ENCODE measurements around the gene TMEM120A. TPM values are rescaled to one million over a fixed set of nuclear protein-coding genes. Genes with fewer than 3 reads are reported as not detected.

Gene TMEM120A
- total RNA-seq, 1 experiment from 2014 or later = 17.2 TPM

DNA sequence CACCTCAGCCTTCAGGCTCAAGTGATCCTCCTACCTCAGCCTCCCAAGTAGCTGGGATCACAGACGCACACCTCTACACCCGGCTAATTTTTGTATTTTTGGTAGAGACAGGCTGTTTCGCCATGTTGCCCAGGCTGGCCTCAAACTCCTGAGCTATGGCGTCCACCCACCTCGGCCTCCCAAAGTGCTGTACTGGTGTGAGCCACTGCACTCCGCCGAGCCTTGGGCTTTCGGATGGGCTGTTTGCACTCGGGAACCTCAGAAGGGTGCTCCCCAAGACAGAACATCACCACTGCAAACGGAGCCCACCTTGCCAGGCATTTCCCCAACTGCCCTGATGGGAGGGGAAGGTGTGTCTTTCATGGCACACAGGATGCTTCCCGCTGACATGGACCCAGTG is 27.3 kb downstream of the TMEM120A start:
- H3K27ac ChIP-seq = no peak overlapping the region
- DNase-seq (ENCODE audit: low read depth in 1 of 2, low spot score in 2 of 2) = no peak
- peaks cover 25% of the 10 kb centered on the region for H3K4me1 ChIP-seq (replicated peaks)
- no peaks in the 10 kb centered on the region for H3K9me3 ChIP-seq (replicated peaks)
- H3K27me3 ChIP-seq (replicated peaks) = no peaks in the 10 kb centered on the region
- H3K36me3 ChIP-seq = peaks cover 66% of the 10 kb centered on the region
- H3K4me3 ChIP-seq = no peak overlapping the region

DNA sequence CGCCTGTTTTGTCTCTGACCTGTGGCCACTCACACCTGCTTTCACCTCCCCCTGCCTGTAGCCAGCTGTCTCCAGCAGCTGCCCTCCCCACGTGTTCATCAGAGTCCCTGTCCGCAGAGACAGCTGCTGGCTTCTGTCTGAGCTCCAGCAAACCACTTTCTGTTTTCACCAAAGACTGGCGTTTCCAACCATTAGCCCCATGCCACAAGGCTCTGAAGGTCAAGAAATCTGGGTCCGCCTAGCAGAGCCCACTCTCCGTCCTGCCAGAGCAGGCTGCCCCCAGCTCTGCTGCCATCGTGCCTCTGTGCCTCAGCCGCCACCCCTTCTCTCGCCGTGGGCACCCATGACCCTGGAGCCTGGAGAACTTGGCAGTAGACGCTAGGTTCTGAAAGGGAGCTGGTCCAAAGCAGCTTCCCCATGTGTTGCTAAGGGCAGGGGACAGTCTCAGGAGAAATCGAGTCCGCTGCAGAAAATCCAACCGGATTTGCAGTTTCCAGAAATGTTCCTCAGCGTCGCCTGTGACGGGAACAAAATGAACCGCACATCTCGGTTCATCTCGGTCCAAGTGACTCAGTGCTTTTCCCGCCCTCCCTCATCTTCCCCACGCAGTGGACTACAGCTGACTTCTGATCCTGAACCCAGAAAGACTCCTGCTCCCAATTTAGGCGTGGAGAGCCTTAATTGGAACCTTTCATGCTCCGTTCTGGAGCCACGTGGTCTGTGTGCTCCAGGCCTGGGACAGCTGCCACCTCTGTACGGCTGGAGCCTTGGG is 28.0 kb downstream of the TMEM120A start:
- Histone ChIP-seq H3K4me1 (replicated peaks) (peaks cover 25% of the 10 kb centered on the region), H3K27ac (no peak overlapping the region), H3K36me3 (peaks cover 66% of the 10 kb centered on the region), H3K4me3 (no peak overlapping the region), H3K9me3 (replicated peaks) (no peaks in the 10 kb centered on the region), H3K27me3 (replicated peaks) (no peaks in the 10 kb centered on the region)
- DNase-seq (ENCODE audit: low read depth in 1 of 2, low spot score in 2 of 2) = no peak

DNA sequence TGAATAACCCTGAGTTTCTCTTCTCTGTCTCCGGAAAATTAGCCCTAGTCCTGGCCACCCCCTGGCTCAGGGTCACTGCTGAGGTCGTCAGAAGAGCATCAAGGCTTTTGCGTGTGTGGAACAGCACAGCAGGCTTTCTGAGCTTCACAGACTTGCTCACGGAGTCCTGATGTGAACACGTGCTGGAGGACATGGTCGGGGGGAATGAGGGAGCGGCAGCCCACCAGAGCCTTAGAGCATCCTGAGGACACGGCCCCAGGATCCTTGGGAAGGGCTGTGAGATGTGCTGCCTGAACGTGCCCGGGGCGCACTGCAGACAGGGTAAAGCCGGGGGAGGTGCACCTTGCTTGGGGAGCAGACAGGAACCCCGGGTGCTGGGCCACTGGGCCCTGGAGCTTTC is 28.8 kb downstream of the TMEM120A start:
- Histone ChIP-seq H3K9me3 (replicated peaks) (no peaks in the 10 kb centered on the region), H3K4me1 (replicated peaks) (peaks cover 25% of the 10 kb centered on the region), H3K27me3 (replicated peaks) (no peaks in the 10 kb centered on the region), H3K4me3 (no peak overlapping the region), H3K36me3 (peaks cover 66% of the 10 kb centered on the region), H3K27ac (no peak overlapping the region)
- DNase-seq (ENCODE audit: low read depth in 1 of 2, low spot score in 2 of 2) = no peak

DNA sequence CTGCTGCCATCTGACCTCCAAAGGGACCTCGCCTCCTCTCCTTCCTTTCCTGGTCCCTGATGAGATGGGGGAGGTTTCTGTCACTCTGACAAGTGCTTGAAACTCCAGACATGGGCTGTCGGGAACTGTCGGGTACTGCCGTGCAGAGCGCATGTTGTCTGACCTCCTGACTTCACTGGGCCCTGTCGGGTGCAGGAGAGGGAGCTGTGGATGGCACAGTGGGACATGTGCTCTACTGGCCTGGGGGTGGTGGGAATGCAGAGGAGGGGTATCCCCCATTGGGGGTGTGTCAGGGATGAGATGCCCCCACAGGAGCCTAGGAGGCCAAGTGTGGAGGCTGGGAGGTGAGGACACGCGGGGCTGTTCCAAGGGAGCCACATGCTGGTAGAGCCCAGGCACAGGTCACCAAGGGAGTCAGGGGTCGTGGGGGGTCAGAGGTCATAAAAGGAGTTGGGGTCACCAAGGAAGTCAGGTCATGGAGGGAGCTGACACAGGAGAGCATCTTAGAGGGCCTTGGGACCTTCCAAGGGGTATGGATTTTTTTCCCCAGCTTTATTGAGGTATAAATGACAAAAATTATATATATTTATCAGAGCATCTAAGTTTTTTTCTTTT is 30.9 kb downstream of the TMEM120A start:
- no peaks in the 10 kb centered on the region for H3K9me3 ChIP-seq (replicated peaks)
- H3K4me1 ChIP-seq (replicated peaks) = peaks cover 4% of the 10 kb centered on the region
- H3K27ac ChIP-seq = no peak overlapping the region
- no peak for DNase-seq (ENCODE audit: low read depth in 1 of 2, low spot score in 2 of 2)
- H3K4me3 ChIP-seq = no peak overlapping the region
- H3K27me3 ChIP-seq (replicated peaks) = no peaks in the 10 kb centered on the region
- peaks cover 74% of the 10 kb centered on the region for H3K36me3 ChIP-seq

DNA sequence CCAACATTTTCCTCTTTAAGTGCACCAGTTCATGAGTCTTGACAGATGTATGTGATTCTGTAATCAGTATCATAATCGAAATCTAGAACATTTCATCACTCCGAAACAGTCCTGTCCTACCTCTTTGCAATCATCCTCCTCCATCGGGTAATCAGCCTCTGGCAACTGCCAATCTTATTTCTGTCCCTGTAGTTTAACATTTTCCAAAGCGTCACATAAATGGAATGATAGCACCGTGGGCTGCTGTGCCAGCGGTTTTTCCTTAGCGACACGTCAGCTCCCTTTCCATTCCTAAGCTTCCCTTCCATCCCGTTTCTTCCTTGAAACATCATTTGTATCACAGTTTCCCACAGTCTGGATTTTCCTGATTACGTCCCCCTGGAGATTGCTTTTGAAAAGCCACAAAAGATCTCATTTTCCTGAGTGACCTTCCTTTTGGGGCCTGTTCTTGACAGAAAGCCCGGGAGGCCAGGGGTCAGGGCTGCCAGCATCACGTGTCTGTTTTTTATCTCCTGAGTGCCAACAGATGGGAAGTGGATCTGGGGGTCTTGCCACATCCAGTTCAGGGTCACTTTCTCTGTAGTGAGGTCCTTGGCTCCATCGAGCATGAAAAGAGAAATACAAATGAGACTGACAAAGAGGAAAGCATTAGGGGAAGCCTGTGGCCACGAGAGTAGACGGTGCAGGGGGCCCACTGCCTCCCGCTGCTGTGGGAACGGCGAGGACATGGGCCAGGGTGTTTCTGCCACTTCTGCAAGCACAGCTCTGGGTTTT is 31.6 kb downstream of the TMEM120A start:
- Histone ChIP-seq H3K4me3 (no peak overlapping the region), H3K27me3 (replicated peaks) (no peaks in the 10 kb centered on the region), H3K4me1 (replicated peaks) (no peaks in the 10 kb centered on the region), H3K27ac (no peak overlapping the region), H3K36me3 (peaks cover 74% of the 10 kb centered on the region), H3K9me3 (replicated peaks) (no peaks in the 10 kb centered on the region)
- DNase-seq (ENCODE audit: low read depth in 1 of 2, low spot score in 2 of 2) = no peak

DNA sequence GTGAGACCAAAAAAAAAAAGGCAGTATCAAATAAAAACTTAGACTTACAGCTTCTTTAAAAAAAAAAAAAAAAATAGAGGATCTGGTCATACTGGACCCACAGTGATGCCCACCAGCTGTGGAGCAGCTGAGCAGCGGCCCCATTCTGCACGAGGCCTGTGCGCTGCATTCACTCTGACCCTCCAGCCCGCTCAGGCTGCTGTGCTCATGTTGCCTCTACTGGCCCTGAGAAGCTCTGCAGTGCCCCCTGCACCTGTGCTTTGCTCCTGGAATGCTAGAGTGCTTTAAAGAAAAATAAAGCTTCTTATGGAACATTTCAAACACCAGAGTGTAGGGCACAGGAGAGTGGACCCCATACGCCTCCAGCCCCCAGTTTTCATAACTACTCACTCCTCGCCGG is 33.2 kb downstream of the TMEM120A start:
- H3K27ac ChIP-seq = no peak overlapping the region
- no peak overlapping the region for H3K4me3 ChIP-seq
- DNase-seq (ENCODE audit: low read depth in 1 of 2, low spot score in 2 of 2) = no peak
- peaks cover 3% of the 10 kb centered on the region for H3K4me1 ChIP-seq (replicated peaks)
- H3K9me3 ChIP-seq (replicated peaks) = no peaks in the 10 kb centered on the region
- H3K27me3 ChIP-seq (replicated peaks) = no peaks in the 10 kb centered on the region
- peaks cover 79% of the 10 kb centered on the region for H3K36me3 ChIP-seq

DNA sequence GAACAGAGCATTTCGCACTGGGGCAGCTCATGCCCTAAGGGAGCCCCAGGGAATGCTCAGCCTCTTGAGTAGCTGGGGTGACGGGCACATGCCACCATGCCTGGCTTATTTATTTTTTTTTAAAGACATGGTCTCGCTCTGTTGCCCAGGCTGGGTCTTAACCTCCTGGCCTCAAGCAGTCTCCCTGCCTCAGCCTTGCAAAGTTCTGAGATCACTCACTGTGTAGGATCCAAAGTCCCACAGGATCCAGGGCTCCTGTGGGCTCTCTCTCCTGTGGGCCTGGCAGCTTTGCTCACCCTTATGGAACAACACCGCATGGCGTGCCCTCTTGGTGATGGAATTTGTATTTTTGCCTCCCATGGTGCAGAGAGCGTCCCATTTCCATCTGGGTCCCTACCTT is 34.0 kb downstream of the TMEM120A start:
- Histone ChIP-seq H3K9me3 (replicated peaks) (no peaks in the 10 kb centered on the region), H3K27ac (no peak overlapping the region), H3K36me3 (peaks cover 79% of the 10 kb centered on the region), H3K4me1 (replicated peaks) (peaks cover 11% of the 10 kb centered on the region), H3K27me3 (replicated peaks) (no peaks in the 10 kb centered on the region), H3K4me3 (no peak overlapping the region)
- no peak for DNase-seq (ENCODE audit: low read depth in 1 of 2, low spot score in 2 of 2)

DNA sequence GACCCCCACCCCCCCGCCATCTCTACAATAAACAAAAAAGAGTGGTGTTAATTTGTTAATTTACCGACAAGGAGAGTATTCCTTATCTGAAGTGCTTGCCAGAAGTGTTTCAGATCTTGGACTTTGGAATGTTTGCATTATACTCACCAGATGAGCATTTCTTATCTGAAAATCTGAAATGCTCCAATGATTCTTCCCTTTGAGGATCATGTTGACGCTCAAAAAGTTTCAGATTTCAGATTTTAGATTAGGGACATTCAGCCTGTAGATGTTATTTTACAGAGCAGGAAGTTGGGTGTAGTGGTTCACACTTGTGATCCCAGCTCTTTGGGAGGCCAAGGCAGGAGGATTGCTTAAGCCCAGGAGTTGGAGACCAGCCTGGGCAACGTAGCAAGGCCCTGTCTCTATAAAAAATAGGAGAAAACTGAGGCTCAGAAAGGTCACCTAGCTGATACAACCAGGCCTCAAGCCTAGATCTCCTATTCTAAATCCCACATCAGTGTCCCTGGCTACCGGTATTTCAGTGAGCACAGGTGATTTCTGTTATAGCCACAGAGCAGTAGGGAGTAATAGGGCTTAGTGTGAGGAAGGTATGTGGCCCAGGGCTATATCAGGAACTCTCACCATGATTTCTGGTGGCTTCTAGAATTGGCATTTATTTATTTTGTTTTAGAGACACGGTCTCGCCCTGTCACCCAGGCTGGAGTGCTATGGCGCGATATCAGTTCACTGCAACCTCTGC is 35.4 kb downstream of the TMEM120A start:
- Histone ChIP-seq H3K27me3 (replicated peaks) (no peaks in the 10 kb centered on the region), H3K4me3 (no peak overlapping the region), H3K27ac (no peak overlapping the region), H3K36me3 (peaks cover 84% of the 10 kb centered on the region), H3K9me3 (replicated peaks) (no peaks in the 10 kb centered on the region), H3K4me1 (replicated peaks) (peaks cover 12% of the 10 kb centered on the region)
- DNase-seq (ENCODE audit: low read depth in 1 of 2, low spot score in 2 of 2) = no peak

DNA sequence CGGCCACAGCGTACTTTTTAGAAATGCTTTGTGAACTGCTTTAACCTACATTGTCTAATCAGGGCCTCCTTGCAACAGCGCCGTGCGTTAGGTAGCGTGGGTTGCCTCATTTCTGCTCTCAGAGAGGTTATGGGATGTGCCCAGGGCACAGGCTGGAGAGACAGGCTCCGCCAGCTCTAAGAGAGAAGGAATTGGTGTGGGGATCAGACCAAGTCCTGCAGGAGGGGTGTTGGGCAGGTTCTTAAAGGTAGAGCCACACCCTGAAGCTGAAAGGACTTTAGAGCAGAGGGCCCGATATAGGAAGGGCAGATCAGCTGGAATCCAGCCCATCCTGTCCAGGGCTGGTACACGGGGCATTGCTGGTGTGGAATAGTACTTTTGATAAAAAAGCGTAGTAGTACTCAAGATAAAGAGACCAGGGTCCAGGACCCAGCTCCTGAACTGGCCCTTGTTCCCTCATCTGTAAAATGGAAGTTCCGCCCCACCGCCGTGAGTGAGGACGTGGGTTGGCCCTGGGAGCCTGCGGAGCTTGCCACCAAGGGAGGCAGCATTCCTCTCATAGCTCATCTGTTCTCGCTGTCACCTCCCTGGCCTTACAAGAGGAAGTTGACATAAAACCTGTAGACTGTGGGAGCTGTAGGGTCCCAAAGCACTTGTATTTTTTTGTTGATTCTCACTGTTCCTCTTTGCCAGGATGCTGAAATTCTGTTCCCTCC is 37.2 kb downstream of the TMEM120A start:
- Histone ChIP-seq H3K27me3 (replicated peaks) (no peaks in the 10 kb centered on the region), H3K4me1 (replicated peaks) (peaks cover 12% of the 10 kb centered on the region), H3K27ac (no peak overlapping the region), H3K4me3 (no peak overlapping the region), H3K36me3 (peaks cover 78% of the 10 kb centered on the region), H3K9me3 (replicated peaks) (no peaks in the 10 kb centered on the region)
- DNase-seq (ENCODE audit: low read depth in 1 of 2, low spot score in 2 of 2) = no peak

DNA sequence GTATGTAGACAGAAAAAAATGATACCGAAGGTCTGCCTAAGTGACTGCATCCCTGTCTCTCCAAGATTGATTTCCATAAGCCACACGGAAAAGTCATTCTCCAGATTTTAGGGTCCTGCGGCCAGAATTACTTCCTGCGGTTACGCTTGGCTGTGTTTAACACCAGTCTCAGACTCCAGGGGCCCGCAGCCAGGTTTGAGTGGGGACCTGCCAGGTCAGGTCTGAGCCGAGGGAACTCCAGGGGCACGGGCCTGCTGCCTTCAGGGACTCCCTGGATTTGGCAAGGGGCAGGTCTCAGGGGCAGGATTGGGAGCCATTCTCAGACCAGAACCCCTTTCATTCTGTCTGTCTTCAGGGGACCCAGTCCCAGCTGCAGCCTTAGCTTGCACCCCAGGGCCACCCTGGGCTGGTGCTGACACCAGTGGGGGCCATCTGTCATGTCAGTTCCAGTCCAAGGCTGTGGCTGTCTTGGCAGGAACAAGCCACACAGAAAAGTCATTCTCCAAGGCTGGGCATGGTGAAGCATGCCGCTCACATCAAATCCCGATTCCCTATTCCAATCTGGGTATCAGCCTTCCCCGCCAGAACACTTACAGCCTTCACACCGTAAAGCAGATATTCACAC is 39.0 kb downstream of the TMEM120A start:
- no peak overlapping the region for H3K4me3 ChIP-seq
- no peak overlapping the region for H3K27ac ChIP-seq
- peaks cover 65% of the 10 kb centered on the region for H3K36me3 ChIP-seq
- H3K9me3 ChIP-seq (replicated peaks) = no peaks in the 10 kb centered on the region
- H3K4me1 ChIP-seq (replicated peaks) = peaks cover 12% of the 10 kb centered on the region
- no peak for DNase-seq (ENCODE audit: low read depth in 1 of 2, low spot score in 2 of 2)
- H3K27me3 ChIP-seq (replicated peaks) = no peaks in the 10 kb centered on the region

DNA sequence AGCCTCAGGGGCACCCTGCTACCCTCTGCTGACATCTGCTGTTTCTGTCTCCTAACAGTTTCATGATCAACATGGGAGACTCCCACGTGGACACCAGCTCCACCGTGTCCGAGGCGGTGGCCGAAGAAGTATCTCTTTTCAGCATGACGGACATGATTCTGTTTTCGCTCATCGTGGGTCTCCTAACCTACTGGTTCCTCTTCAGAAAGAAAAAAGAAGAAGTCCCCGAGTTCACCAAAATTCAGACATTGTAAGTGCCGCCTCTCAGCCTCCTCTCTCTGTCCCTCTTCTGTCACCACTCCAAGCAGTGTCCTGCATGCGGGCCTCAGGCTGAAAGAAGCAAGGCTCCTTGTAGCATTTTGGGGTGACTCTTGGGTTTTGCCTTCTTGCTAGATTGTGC is 40.5 kb downstream of the TMEM120A start:
- Histone ChIP-seq H3K4me3 (no peak overlapping the region), H3K36me3 (peaks cover 55% of the 10 kb centered on the region), H3K27ac (no peak overlapping the region), H3K27me3 (replicated peaks) (no peaks in the 10 kb centered on the region), H3K4me1 (replicated peaks) (peaks cover 12% of the 10 kb centered on the region), H3K9me3 (replicated peaks) (no peaks in the 10 kb centered on the region)
- DNase-seq (ENCODE audit: low read depth in 1 of 2, low spot score in 2 of 2) = no peak

DNA sequence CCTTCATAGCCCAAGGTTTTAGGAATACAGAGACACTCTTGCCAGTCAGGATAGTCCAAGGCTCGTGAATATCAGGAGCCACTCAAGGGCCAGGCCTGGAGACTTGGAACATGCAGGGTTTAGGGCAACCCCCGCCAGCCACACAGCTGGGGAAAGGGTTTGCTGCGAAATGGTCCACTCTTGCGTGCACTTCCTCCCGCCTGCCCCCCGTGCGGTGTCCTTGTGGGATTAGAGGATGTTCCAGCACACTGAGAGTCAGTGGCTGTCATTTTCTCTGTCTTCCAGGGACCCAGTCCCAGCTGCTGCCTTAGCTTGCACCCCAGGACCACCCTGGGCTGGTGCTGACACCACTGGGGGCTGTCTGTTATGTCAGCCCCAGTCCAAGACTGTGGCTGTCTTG is 41.0 kb downstream of the TMEM120A start:
- Histone ChIP-seq H3K9me3 (replicated peaks) (no peaks in the 10 kb centered on the region), H3K4me1 (replicated peaks) (peaks cover 12% of the 10 kb centered on the region), H3K4me3 (no peak overlapping the region), H3K27ac (no peak overlapping the region), H3K36me3 (peaks cover 51% of the 10 kb centered on the region), H3K27me3 (replicated peaks) (no peaks in the 10 kb centered on the region)
- DNase-seq (ENCODE audit: low read depth in 1 of 2, low spot score in 2 of 2) = no peak

DNA sequence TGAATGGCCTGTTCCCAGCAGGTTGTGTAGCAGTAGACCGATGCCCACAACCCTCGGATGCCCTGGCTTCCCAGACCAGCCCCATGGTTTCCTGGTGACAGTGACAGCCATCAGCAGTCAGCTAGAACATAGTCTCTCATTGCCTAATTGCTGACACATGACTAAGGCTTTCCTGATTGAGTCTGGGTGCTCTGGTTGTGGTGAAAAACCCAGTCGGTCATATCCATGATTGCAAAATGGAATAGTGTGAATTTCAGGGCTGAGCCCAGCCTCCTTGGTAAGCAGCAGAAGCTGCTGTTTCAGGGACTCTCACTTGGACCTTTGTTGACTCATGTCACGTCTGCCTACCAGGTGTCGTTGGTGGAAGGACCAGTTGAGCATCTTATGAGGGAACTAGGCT is 42.9 kb downstream of the TMEM120A start:
- no peaks in the 10 kb centered on the region for H3K27me3 ChIP-seq (replicated peaks)
- no peak overlapping the region for H3K27ac ChIP-seq
- no peak for DNase-seq (ENCODE audit: low read depth in 1 of 2, low spot score in 2 of 2)

More for the DNA sequence above, 42.9 kb downstream of the TMEM120A start:
- Histone ChIP-seq H3K4me3 (no peak overlapping the region), H3K36me3 (peaks cover 50% of the 10 kb centered on the region), H3K9me3 (replicated peaks) (no peaks in the 10 kb centered on the region), H3K4me1 (replicated peaks) (peaks cover 12% of the 10 kb centered on the region)

All from SJSA1 (cell line).